Stimulated activated CD4-positive, alpha-beta T cell treated with anti-CD3 and anti-CD28 coated beads, Interleukin-12 subunit alpha, Interleukin-12 subunit beta, amount 100 ng/mL, for 24 hours (primary cell): ENCODE results near the gene DPP8.

ENCODE experiments used
- DNase-seq, 2 experiments: peaks; one replicate each; pipeline ENCODE4 v3.0.0-alpha.2; 2020; ENCODE audit warnings: low read depth in 2 of 2

Gene DPP8

DNA sequence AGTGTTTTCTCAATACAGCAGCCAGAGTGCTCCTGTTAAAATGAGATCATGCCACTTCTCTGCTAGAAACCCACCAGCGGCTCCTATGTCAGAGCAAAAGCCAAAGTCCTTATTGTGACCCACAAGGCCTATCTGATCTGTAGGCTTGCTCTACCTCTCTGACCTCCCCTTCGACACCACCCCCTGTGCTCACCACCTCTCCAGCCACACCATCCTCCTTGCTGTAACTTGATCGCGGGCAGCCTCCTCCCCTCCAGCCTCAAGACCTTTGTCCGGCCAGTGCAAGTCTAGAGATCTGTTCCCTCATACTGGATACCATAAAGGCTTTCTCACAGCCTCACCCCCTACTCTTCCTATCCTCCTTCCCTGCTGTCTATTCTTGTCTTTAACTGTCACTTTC lies 92.8 kb downstream of the DPP8 start:
- DNase-seq: no peak

DNA sequence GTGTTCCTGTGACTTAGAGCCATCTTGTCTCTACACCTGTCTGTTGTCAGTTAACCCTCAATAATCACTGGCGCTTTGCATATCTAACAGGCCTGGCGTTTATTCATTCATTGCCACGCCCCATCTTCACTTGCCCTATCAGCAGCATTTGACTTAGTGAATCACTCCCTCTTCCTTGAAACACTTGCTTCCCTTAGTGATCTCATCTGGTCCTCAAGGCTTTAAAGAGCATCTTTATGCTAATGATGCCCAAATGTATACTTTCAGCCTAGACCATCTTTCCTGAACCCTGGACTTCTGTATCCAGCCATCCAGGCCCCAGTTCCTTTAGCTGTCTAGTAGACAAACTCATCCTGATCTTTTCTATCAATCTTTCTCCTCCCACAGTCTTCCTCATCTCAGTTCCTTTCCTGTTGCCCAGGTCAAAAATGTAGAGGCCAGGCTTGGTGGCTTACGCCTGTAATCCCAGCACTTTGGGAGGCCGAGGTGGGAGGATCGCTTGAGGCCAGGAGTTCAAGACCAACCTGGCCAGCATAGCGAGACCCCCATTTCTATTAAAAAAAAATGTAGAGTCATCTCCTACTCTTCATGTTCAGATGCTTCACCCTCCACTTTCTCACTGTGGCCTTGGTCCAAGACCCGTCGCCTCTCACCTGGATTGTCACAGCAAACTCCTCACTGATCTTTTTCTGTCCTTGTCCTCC lies 93.4 kb downstream of the DPP8 start:
- no peak for DNase-seq

DNA sequence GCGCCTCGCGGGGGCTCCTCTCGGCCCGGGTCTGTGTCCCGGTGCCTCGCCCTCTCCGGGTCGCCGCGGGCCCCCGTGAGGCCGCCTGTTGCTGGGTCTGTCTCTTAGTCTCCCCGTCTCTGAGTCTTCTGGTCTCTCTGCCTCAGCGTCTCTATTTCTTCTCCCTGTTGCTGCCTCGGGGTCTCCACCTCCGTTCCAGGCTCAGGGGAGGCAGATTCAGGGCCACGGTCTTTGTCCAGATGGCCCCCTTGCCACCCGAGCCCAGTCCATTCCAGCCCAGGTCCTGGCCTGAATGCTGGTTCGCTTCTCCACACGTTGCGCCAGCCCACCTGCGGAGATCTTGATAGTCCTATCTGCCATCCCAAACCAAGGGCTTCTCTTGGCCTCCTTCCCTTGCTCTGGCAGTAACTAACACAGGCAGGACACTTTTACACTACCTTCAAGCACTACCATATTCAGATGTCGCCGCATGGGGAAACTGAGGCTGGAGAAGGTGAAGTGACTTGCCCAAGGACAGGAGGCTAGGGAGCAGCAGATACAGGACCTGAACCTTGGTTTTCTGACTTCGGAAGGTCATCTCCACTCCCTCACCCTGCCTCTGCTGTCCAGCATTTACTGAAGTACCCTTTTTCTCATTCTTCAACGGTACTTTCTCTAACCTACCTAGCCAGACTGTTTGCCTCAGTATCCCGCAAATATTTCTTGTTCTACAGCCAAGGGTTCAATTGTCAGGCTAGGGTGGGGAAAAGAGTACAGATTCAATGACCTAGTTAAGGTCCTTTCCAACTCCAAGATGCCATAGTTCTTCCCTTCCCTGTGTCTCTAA lies 94.1 kb downstream of the DPP8 start:
- DNase-seq: no peak

DNA sequence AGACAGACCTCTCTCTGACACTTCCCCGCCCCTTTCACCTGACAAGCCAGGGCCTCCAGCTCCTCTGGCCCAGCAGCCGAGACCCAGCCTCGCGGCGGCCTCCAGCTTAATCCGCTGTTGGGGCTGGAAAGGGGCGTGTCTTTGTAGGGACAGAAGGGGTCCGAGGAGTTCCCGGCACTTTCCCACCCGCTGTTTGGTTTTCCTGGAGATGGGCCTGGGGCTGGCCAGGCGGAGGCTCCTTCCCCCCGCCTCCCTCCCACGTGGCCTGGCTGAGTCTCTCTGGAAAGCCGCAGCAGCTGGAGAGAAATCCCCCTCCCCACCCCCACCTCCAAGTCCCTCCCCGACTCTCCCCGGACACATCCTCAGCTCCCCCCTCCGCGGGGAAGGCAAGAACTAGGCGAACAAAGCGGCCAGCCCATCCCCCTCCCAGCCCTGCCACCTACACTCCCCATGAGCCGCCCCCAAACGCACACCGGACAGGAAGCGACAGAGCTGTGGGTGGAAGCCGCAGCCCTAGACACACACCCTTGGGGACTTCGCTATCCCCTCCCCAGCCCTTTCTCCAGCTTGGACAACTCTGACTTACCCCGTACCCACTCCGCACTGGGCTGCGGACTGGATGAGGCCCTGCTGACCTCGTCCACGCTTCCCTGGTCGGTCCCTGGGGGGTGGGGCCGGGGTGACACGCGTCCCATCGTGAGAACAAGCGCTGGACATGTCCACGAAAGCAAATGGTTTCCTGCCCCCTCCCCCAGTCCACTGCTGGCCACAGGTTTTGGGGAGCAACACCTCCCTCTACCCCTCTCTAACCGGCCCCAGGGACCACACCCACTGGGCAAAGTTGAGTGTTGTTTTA lies 95.9 kb downstream of the DPP8 start:
- DNase-seq: no peak

DNA sequence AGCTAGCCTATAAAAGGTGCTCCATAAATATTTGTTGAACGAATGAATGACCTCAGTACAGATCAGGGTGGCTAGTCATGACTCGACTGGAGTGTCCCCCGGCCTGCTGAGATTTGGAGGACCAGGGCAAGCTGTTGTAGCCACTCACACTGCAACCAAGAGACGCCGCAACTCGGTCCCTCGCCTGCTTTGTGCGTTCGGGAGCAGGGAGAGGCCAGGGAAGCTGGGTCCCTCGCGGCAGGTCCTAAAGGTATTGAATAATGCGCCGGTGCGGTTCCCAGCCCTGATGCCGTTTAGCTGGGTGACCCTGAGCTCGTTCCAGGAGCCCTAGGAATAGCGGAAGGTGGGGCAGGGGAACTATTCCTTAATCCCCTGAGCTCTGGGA lies 96.5 kb downstream of the DPP8 start:
- DNase-seq: no peak

DNA sequence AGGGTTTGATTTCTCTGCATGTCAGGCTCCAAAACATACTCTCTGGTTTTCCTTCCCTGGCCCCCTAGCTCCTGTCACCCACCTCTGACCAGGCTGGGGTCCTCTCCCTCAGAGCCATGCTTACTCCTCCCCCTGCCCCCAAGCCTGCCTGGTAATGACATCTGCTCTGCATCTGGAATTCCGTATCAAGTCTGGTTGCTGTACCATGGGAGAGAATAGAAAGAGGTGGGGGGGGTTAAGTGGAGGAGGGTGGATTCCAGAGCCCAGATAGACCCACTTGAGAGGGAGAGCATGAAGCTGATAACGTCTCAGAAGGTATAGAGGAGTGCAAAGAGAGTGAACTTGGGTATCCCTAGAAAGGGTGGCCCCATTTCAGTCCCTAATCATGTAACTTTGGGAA lies 98.9 kb downstream of the DPP8 start:
- DNase-seq: no peak

DNA sequence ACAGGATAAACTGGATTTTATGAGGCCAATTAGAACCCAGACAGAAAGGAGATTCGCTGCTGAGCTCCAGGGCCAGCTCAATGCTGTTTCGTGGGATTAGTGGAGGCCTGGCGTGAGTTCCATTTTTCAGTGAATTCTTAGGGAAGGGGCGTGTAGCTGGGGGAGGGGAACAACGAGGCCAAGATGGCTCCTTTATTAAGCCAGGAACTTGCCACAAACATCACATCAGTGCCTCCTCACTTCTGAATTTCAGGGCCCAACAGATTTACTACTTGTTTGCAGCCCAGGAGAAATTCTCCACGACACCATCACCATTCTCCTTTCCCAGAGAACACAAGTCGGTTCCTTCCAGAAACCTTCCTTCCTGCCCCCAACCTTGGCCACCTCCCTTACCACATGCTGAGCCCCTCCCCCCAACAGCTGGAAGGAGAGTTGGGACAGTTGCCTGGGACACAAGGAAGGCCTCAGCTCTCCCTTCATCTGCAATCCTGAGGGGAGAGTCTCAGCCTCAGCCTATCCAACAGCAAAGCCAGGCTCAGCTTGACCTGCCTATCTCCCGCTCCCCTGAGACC lies 100.6 kb downstream of the DPP8 start:
- DNase-seq: no peak

DNA sequence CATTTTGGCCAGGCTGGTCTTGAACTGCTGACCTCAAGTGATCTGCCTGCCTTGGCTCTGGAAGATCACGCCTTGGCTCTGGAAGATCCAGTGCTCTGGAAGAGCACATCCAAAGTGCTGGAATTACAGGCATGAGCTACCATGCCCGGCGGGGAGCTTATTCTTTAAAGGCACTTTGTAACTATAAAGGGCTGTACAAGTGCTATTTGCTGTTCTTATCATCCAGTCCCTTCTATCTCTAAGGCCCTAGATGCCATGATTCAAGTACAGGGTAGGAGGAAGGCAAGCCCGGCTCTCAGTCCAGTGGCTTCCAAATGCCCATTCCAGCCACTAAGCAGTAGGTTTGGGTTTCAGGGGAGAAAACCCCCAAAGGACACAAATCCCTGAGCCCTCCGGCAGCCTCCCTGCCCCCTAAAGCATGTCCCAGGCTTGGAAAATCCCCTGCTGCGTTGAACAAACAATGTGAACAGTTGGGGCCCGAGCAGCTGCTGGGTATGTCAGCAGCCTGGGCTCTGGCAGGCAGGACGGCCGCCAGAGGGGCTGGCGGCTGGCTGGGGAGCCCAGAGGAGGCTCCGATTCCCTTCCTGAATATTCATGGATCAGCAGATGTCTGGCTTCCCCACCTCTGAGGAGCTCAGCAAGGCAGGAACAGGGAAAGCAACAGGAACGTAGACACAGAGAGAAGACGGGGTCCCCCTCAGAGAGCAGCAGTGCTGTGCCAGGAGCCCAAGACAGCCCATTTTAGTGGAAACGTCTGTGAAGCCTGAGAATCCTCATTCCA lies 102.5 kb downstream of the DPP8 start:
- no peak for DNase-seq

DNA sequence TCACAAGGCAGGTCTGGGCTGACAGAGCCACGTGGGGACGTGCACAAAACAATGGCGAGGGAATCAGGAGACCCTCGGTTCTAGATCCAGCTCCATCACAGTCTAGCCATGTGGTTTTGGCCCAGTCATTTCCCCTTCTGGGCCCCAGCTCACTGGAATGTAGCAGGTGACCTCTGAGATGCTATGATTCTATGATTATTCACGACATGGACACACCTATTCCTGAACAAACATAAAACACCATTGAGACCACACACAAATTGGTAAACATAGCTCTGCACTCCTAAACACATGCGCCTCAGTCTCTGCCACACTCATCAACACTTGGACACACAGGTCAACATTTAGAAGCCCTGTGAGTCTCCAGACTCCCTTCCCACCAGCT lies 103.7 kb downstream of the DPP8 start:
- DNase-seq: no peak

DNA sequence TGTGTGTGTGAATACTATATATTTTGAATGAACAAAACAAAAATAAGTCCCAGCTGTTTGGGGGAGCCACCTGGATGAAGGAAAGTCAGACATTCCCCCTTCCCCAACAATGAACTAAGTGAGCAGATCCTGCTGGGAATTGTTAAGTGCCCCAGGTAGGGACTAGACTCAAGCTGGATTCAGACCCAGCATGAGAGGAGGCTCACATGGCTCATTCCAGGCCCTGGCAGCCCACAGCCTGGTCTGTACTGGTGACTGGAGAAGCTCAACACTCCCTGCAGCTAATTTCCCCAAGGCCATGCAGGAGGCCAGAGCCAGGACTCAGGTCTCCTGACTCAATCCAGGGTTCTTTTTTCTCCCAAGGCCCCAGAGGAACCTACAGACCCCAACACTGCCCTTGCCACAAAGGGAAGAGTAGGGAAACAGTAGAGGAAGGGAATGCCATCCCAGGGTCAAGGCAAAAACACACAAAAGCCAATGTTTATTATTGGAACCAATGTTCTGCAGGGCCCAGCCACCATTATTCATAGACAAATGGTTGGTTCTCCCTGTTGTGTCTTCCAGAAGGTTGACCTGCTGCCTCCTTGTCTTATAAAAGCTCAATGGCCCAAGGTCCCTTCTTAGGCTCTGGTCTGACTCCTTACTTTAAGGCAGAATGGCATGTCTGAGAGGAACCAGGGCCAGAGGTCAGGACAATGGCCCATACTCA lies 104.3 kb downstream of the DPP8 start:
- no peak for DNase-seq

DNA sequence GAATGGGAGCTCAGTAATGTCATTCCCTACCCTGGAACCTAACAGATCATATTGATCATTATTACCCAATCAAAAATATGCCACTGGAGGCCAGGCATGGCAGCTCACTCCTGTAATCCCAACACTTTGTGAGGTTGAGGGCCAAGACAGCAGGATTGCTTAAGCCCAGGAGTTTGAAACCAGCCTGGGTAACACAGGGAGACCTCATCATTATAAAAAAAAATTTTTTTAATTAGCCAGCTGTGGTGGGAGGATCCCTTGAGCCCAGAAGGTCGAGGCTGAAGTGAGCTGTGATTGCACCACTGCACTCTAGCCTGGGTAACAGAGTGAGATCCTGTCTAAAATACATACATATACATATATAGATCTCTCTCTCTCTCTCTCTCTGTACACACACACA lies 104.9 kb downstream of the DPP8 start:
- no peak for DNase-seq

DNA sequence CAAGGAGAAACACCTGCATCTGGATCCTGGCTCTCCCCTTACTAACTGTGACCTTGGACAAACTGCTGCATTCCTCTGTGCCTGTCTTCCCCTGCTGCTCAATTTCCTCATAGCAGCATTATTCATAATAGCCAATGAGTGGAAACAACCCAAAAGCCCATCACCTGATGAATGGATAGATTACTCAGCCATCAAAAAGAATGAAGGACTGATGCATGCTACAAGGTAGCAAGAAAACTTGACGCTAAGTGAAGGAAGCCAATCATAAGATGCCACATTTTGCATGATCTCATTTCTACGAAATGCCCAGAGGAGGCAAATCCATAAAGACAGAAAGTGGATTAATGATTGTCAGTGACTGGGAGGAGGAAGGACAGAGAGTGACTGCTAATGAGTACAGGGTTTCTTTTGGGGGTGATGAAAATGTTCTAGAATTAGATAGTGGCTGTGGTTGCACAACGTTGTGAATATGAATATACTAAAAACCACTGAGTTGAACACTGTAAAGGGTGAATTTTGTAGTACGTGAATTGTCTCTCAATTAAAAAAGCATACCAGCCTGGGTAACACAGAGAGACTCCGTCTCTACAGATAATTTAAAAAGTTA lies 105.9 kb downstream of the DPP8 start:
- no peak for DNase-seq

DNA sequence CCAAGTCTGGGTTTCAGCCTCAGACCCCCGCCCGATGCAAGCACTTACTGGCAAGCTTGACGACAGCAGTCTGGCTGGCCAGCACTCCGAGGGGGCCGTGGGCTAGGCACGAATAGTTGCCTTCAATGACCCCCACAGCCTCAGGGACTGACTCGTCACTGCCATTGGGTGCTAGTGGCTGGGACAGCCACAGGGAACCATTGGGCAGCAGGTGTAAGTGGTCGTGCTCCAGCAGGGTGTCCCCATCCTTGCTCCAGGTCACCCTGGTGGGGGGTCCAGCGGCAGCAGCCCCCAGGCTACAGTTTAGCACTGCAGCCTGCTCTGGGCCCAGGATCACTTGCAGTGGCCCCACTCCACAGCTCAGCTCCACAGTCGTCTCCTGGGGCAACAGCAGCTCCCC lies 106.5 kb downstream of the DPP8 start:
- no peak for DNase-seq

DNA sequence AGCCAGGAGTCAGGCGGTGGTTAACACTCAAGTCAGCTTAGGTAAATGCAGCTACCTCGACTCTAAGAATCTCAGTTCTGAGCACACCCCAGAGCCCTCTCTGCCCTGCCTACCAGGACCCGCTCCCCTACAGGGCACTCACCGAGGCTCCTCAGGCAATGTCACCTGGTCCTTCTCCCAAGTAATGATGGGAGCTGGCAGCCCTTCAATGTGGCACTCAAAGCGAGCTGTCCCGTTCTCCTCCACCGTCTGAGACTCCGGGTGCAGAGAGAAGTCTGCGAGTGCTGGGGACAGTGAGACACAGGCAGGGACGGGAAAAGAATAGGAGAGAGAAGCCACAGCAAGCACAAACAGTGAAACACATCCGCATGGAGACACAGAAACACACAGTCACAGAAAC lies 107.5 kb downstream of the DPP8 start:
- no peak for DNase-seq

DNA sequence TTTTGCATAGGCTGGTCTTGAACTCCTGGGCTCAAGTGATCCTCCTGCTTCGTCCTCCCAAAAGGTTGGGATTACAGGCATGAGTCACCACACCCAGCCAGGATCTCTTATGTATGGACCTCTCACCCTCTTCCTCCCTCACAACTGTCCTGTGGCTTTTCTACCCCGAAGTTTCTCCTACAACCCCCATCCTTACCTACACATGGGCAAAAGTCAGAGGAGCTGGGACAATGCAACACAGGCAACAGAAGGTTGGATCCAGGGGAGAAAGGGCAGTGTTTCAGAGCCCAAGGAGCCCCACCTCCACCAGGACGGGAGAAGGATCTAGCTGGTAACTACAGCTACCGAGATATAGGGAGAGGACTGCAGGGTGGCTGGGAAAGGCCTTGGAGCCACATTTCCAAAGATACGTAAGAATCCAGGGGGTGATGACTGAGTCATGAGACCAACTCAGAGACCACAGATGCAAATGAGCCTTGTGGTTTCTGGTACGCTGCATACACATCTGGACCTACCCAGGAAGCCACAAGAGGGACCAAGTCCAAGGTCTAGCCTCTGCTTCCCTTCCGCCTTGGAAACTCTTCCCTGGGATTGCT lies 108.4 kb downstream of the DPP8 start:
- DNase-seq: no peak

DNA sequence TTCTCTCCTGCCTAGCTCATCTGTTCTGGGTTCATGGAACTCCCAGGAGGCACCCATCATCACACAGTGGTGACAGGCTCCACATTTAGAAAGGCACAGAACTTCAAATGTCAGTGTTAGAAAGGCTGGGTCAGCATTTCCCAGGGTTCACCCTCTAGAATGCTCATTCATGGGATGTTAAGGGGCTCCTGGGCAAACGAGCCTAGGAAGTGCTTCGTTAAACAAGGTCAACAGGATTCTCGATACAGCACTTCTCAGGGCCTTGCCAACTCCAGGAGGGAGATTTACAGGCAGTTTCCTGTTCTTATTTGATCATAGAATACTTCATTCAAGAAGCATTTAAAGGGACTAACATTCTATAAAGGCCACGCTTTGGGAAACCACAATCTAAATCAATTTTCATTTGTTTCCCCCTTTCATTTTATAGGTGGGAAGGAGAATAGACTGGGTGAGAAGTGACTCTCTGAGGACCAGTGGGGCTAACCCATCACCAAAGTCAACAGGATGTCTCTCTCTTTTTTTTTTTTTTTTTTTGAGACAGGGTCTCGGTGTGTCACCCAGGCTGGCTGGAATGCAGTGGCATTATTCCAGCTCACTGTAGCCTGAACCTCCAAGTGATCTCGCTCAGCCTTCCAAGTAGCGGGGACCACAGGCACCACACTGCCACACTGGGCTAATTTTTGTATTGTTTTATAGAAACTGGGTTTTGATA lies 109.0 kb downstream of the DPP8 start:
- no peak for DNase-seq

DNA sequence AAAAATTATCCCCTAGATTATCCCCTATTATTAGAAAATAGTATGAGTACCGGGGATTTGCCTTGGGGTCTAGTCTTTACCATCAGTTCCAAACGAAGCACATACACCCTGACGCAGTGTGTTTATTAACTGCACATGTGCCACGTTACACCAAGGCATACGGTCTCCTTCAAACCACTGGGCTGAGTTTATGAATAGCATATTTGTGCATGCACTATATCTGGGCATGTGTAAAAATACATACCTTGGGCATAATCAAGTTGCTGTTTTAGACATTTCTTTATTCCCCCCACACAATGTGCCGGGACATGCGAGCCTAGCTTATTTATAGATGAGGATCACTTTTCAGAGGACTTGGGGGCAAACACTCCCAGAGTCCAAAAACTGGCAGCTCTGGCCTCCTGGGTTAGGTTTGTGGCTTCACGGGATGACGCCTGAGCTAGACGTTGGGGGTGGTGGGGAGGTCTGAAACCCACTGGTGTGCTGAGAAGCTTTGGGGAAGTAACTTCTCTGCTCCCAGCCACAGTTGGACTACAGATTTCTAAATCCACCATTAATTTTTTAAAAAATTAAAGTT lies 111.0 kb downstream of the DPP8 start:
- DNase-seq: no peak

DNA sequence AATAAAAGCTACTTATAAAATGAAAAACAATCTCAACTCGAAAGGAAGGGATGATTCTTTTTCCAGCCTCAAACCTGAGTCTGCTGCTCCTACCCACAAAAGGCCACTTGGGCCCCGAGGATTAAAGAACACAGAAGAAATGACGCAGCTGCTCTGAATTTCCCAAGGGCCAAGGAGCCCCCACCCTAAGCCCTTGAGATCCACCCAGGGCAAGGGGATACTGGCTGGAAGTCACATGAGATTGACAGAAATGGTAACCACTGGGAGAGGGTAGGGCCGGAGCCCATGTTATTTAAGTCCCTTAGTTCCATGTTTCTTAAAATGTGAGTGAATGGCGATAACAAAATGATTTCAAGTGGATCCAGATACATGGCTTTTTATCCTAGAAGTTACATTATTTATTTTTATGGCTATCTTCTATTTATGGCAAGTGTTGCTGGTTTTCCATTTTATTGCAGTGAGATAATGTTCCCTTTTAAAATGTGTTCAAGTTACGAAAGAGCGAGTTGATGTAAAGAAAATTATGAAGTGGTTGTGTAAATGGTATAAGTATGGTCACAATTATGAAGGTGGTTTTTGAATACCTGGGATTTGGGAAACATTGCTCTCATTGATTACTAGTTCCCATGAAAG lies 111.6 kb downstream of the DPP8 start:
- no peak for DNase-seq
